Cardiac muscle cell (in vitro differentiated cells and primary cell): ENCODE measurements around the gene FGF1. TPM values are rescaled to one million over a fixed set of nuclear protein-coding genes. Genes with fewer than 3 reads are reported as not detected.
A peak's percentile ranks its signal among the peaks of the same experiment; 100 is the strongest.

Source experiments
- DNase-seq, 2 donors: peaks; one replicate each; pipeline versions ENCODE4 v3.0.0 to v3.0.0-alpha.2; 2010 to 2017; ENCODE audit warnings: low read depth in 1 of 2, low spot score in 1 of 2
- H3K27ac ChIP-seq: fragments of 200-600 bp; sonication (generic); 2 replicates; pipeline ENCODE4 v1.5.1; 2016
- H3K27me3 ChIP-seq: fragments of 200-600 bp; sonication (generic); 2 replicates; pipeline ENCODE4 v1.6.0; 2016; ENCODE audit warnings: control low read depth
- H3K36me3 ChIP-seq: fragments of 200-600 bp; sonication (generic); 2 replicates; pipeline ENCODE4 v1.5.1; 2016; ENCODE audit warnings: control low read depth
- H3K4me1 ChIP-seq: fragments of 200-600 bp; sonication (generic); 2 replicates; pipeline ENCODE4 v1.8.1; 2017; ENCODE audit warnings: low read depth, mild to moderate bottlenecking, mixed run types
- H3K4me3 ChIP-seq: fragments of 200-600 bp; sonication (generic); 2 replicates; pipeline ENCODE4 v1.5.1; 2016; ENCODE audit warnings: mild to moderate bottlenecking
- H3K9me3 ChIP-seq: fragments of 200-600 bp; sonication (generic); 2 replicates; pipeline ENCODE4 v1.5.1; 2017; ENCODE audit warnings: low read depth, mild to moderate bottlenecking, control low read depth
- CTCF ChIP-seq: IDR thresholded peaks from 2 replicates; pipeline ENCODE4 v1.5.1; 2012; ENCODE audit warnings: low read depth, mild to moderate bottlenecking, low read length
- polyA plus RNA-seq: library from polyadenylated mRNA; unstranded; fragments of >200 nt; fragmentation: Nextera tagmentation; extraction: Ambion mirVana; gene quantifications from 2 replicates; pipeline ENCODE4 v1.2.1, GENCODE V29; 2016
- total RNA-seq: library from RNA; depleted of rRNA; stranded (reverse); fragments of >200 nt; gene quantifications from 2 replicates; pipeline ENCODE4 v1.2.3, GENCODE V29; 2016

FGF1 gene
- total and polyA plus RNA-seq, 2 experiments from 2014 or later: not detected

- Histone ChIP-seq H3K4me3 (no peak overlapping the region), H3K4me1 (no peaks in the 10 kb centered on the region), H3K9me3 (no peaks in the 10 kb centered on the region), H3K27me3 (no peaks in the 10 kb centered on the region), H3K36me3 (no peaks in the 10 kb centered on the region), H3K27ac (no peak overlapping the region)
- DNase-seq: no peak
- TF ChIP-seq CTCF: no peak
Observed at GRCh38 chr5:142722896-142723295, 37.0 kb upstream of the FGF1 start.

GRCh38 chr5:142722146-142722545, 36.3 kb upstream of the FGF1 start:
- Histone ChIP-seq H3K36me3 (no peaks in the 10 kb centered on the region), H3K4me1 (no peaks in the 10 kb centered on the region), H3K27me3 (no peaks in the 10 kb centered on the region), H3K9me3 (no peaks in the 10 kb centered on the region), H3K27ac (no peak overlapping the region), H3K4me3 (no peak overlapping the region)
- no peak for TF ChIP-seq CTCF
- peak in 1 of 2 donors; percentile 44 for DNase-seq

GRCh38 chr5:142720641-142721271, 34.9 kb upstream of the FGF1 start:
- Histone ChIP-seq H3K36me3 (no peaks in the 10 kb centered on the region), H3K4me1 (no peaks in the 10 kb centered on the region), H3K27me3 (no peaks in the 10 kb centered on the region), H3K27ac (no peak overlapping the region), H3K4me3 (no peak overlapping the region), H3K9me3 (no peaks in the 10 kb centered on the region)
- TF ChIP-seq CTCF: no peak
- peak in 1 of 2 donors; percentile 63 for DNase-seq

- Histone ChIP-seq H3K4me1 (no peaks in the 10 kb centered on the region), H3K4me3 (no peak overlapping the region), H3K36me3 (no peaks in the 10 kb centered on the region), H3K27me3 (no peaks in the 10 kb centered on the region), H3K9me3 (no peaks in the 10 kb centered on the region), H3K27ac (no peak overlapping the region)
- DNase-seq: no peak
- TF ChIP-seq CTCF: no peak
Observed at GRCh38 chr5:142719836-142720370, 34.0 kb upstream of the FGF1 start.

- TF ChIP-seq CTCF: peak; percentile 80
- no peaks in the 10 kb centered on the region for H3K36me3 ChIP-seq
- peak; percentile 43 to 82 for DNase-seq
- H3K27me3 ChIP-seq: no peaks in the 10 kb centered on the region
- no peak overlapping the region for H3K27ac ChIP-seq
- no peaks in the 10 kb centered on the region for H3K4me1 ChIP-seq
- H3K4me3 ChIP-seq: no peak overlapping the region
- no peaks in the 10 kb centered on the region for H3K9me3 ChIP-seq
Observed at GRCh38 chr5:142717582-142718215, 31.8 kb upstream of the FGF1 start.
